ENCODE data around the gene GMCL1.
"Not testable (repeated sequence)": the region's sequence is repeated elsewhere in the genome, so short reads cannot be mapped to it uniquely, and the experiment has no call there.

The GMCL1 gene

GRCh38 chr2:69798909-69799526, 30.4 kb upstream of the GMCL1 start:
- Mint-ChIP-seq H3K27me3 (peaks cover 19% of the 10 kb centered on the region), H3K9me3 (no peaks in the 10 kb centered on the region), H3K4me1 (peaks cover 26% of the 10 kb centered on the region), H3K4me3 (peak overlapping the region; percentile 52 to 60), H3K27ac (peak overlapping the region in 1 of 2 donors; percentile 20)
- ATAC-seq = no peak
- no peak for DNase-seq

GRCh38 chr2:69801745-69802290, 27.6 kb upstream of the GMCL1 start:
- Mint-ChIP-seq H3K9me3 (no peaks in the 10 kb centered on the region), H3K27ac (no peak overlapping the region), H3K4me3 (no peak overlapping the region), H3K27me3 (peaks cover 12% of the 10 kb centered on the region), H3K4me1 (peaks cover 33% of the 10 kb centered on the region)
- ATAC-seq (no peak), DNase-seq (no peak)

- not testable (repeated sequence) for H3K4me3 Mint-ChIP-seq, H3K9me3 Mint-ChIP-seq, H3K27me3 Mint-ChIP-seq, DNase-seq, ATAC-seq
- Mint-ChIP-seq H3K4me1 (peaks cover 32% of the 10 kb centered on the region), H3K27ac (peak overlapping the region in 1 of 2 donors; percentile 60)
Observed at GRCh38 chr2:69802781-69803367, 26.6 kb upstream of the GMCL1 start.

- no peaks in the 10 kb centered on the region for H3K27me3 Mint-ChIP-seq
- peak overlapping the region in 1 of 2 donors; percentile 86 for H3K27ac Mint-ChIP-seq
- DNase-seq = no peak
- peak overlapping the region in 1 of 2 donors; percentile 56 for H3K4me3 Mint-ChIP-seq
- no peaks in the 10 kb centered on the region for H3K9me3 Mint-ChIP-seq
- ATAC-seq = no peak
- peaks cover 16% of the 10 kb centered on the region for H3K4me1 Mint-ChIP-seq
Observed at GRCh38 chr2:69804416-69804815, 25.0 kb upstream of the GMCL1 start.

GRCh38 chr2:69805887-69806286, 23.6 kb upstream of the GMCL1 start:
- H3K27me3 Mint-ChIP-seq = no peaks in the 10 kb centered on the region
- H3K4me1 Mint-ChIP-seq = peaks cover 13% of the 10 kb centered on the region
- ATAC-seq (no peak), DNase-seq (no peak)
- no peaks in the 10 kb centered on the region for H3K9me3 Mint-ChIP-seq
- H3K4me3 Mint-ChIP-seq = no peak overlapping the region
- peak overlapping the region in 1 of 2 donors; percentile 44 for H3K27ac Mint-ChIP-seq

GRCh38 chr2:69807821-69808540, 21.5 kb upstream of the GMCL1 start:
- H3K4me1 Mint-ChIP-seq = peaks cover 13% of the 10 kb centered on the region
- H3K4me3 Mint-ChIP-seq = no peak overlapping the region
- no peaks in the 10 kb centered on the region for H3K9me3 Mint-ChIP-seq
- no peaks in the 10 kb centered on the region for H3K27me3 Mint-ChIP-seq
- DNase-seq = no peak
- ATAC-seq = no peak
- H3K27ac Mint-ChIP-seq = no peak overlapping the region

GRCh38 chr2:69810550-69810949, 18.9 kb upstream of the GMCL1 start:
- H3K4me1 Mint-ChIP-seq = no peaks in the 10 kb centered on the region
- no peaks in the 10 kb centered on the region for H3K9me3 Mint-ChIP-seq
- ATAC-seq (no peak), DNase-seq (no peak)
- H3K27me3 Mint-ChIP-seq = no peaks in the 10 kb centered on the region
- H3K27ac Mint-ChIP-seq = peak overlapping the region in 1 of 2 donors; percentile 29
- H3K4me3 Mint-ChIP-seq = no peak overlapping the region

GRCh38 chr2:69811018-69811417, 18.4 kb upstream of the GMCL1 start:
- ATAC-seq (no peak), DNase-seq (no peak)
- Mint-ChIP-seq H3K4me3 (no peak overlapping the region), H3K27ac (peak overlapping the region in 1 of 2 donors; percentile 29), H3K9me3 (no peaks in the 10 kb centered on the region), H3K27me3 (no peaks in the 10 kb centered on the region), H3K4me1 (no peaks in the 10 kb centered on the region)

GRCh38 chr2:69811591-69811990, 17.9 kb upstream of the GMCL1 start:
- no peaks in the 10 kb centered on the region for H3K9me3 Mint-ChIP-seq
- DNase-seq (no peak), ATAC-seq (no peak)
- no peaks in the 10 kb centered on the region for H3K27me3 Mint-ChIP-seq
- no peak overlapping the region for H3K4me3 Mint-ChIP-seq
- no peaks in the 10 kb centered on the region for H3K4me1 Mint-ChIP-seq
- no peak overlapping the region for H3K27ac Mint-ChIP-seq

GRCh38 chr2:69815717-69816116, 13.7 kb upstream of the GMCL1 start:
- H3K9me3 Mint-ChIP-seq = no peaks in the 10 kb centered on the region
- no peak for DNase-seq
- no peak overlapping the region for H3K4me3 Mint-ChIP-seq

GRCh38 chr2:69816923-69817542, 12.4 kb upstream of the GMCL1 start:
- ATAC-seq (peak; percentile 66), DNase-seq (peak; percentile 59 to 73)
- Mint-ChIP-seq H3K27me3 (no peaks in the 10 kb centered on the region), H3K4me3 (no peak overlapping the region), H3K27ac (no peak overlapping the region), H3K4me1 (no peaks in the 10 kb centered on the region), H3K9me3 (no peaks in the 10 kb centered on the region)

More at GRCh38 chr2:69815717-69816116, 13.7 kb upstream of the GMCL1 start:
- ATAC-seq = no peak
- H3K4me1 Mint-ChIP-seq = no peaks in the 10 kb centered on the region
- H3K27me3 Mint-ChIP-seq = no peaks in the 10 kb centered on the region
- H3K27ac Mint-ChIP-seq = no peak overlapping the region

GRCh38 chr2:69817729-69818501, 11.5 kb upstream of the GMCL1 start:
- ATAC-seq (no peak), DNase-seq (no peak)
- H3K27me3 Mint-ChIP-seq = no peaks in the 10 kb centered on the region
- H3K27ac Mint-ChIP-seq = no peak overlapping the region
- no peaks in the 10 kb centered on the region for H3K9me3 Mint-ChIP-seq
- no peaks in the 10 kb centered on the region for H3K4me1 Mint-ChIP-seq
- no peak overlapping the region for H3K4me3 Mint-ChIP-seq

- H3K4me1 Mint-ChIP-seq = peaks cover 47% of the 10 kb centered on the region
- peak overlapping the region in 1 of 2 donors; percentile 98 for H3K27ac Mint-ChIP-seq
- DNase-seq (no peak), ATAC-seq (no peak)
- H3K9me3 Mint-ChIP-seq = no peaks in the 10 kb centered on the region
- no peaks in the 10 kb centered on the region for H3K27me3 Mint-ChIP-seq
- peak overlapping the region; percentile 80 to 89 for H3K4me3 Mint-ChIP-seq
Observed at GRCh38 chr2:69827796-69828540, 1.5 kb upstream of the GMCL1 start.

GRCh38 chr2:69828938-69829255, 563 bp upstream of the GMCL1 start:
- ATAC-seq (peak; percentile 1), DNase-seq (no peak)
- Mint-ChIP-seq H3K27ac (peak overlapping the region; percentile 94 to 98), H3K27me3 (no peaks in the 10 kb centered on the region), H3K4me1 (peaks cover 56% of the 10 kb centered on the region), H3K4me3 (peak overlapping the region; percentile 89 to 96), H3K9me3 (no peaks in the 10 kb centered on the region)

Data from stimulated activated naive CD8-positive, alpha-beta T cell treated with anti-CD3 and anti-CD28 coated beads, Interleukin-15, amount 100 ng/mL, for 72 hours (primary cell).